SKM-1 (cell line): Measurements from ENCODE around the gene ST6GALNAC1.
"Not testable (repeated sequence)": the region's sequence is repeated elsewhere in the genome, so short reads cannot be mapped to it uniquely, and the experiment has no call there.

Source experiments
- DNase-seq: peaks from one replicate; lab custom pipeline; 2025; ENCODE audit not compliant: unreplicated experiment; lab: John Stamatoyannopoulos, UW

Gene ST6GALNAC1

GRCh38 chr17:76642994-76643393, 563 bp downstream of the ST6GALNAC1 start:
- DNase-seq = no peak

DNA sequence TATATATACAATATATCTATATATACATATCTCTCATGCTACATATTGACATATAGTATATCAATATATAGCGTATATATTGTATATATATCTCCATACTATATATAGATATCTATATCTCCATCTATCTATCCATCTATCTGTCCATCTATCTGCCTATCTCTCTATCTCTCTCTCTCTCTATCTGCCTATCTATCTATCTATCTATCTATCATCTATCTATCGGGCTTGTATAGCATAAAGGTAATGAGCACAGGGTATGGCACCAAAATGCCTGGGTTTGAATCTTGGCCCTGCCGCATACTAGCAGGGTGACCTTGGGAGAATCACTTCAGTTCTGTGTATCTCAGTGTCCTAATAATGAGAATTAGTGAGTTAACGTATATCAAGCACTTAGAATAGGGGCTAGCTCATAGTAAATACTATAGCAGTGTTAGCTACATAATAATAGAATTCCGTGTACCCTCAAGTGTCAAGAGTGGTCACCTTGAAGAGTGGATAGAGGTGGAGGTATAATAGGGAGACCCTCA, 1.5 kb downstream of the ST6GALNAC1 start:
- DNase-seq = no peak

DNA sequence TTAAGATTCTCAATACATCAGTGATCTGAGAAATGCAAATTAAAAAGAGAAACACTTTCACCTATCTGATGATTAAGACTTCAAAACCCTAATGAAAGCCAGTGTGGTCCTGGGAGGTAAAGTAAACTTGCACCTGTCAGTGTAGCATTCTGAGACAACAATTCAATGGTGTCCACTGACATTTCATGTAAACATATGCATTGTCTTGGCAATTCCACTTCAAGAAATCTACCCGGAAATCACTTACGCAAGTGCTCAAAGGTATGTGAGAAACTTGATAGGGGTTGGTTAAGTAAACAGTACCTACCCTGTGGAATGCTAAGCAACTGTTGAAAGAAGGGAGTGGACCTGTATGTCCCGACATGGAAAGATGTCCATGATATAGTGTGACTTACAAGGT, 2.1 kb downstream of the ST6GALNAC1 start:
- DNase-seq = no peak

GRCh38 chr17:76640550-76641380, 2.8 kb downstream of the ST6GALNAC1 start:
- DNase-seq = no peak

GRCh38 chr17:76638263-76638662, 5.3 kb downstream of the ST6GALNAC1 start:
- DNase-seq = no peak

DNA sequence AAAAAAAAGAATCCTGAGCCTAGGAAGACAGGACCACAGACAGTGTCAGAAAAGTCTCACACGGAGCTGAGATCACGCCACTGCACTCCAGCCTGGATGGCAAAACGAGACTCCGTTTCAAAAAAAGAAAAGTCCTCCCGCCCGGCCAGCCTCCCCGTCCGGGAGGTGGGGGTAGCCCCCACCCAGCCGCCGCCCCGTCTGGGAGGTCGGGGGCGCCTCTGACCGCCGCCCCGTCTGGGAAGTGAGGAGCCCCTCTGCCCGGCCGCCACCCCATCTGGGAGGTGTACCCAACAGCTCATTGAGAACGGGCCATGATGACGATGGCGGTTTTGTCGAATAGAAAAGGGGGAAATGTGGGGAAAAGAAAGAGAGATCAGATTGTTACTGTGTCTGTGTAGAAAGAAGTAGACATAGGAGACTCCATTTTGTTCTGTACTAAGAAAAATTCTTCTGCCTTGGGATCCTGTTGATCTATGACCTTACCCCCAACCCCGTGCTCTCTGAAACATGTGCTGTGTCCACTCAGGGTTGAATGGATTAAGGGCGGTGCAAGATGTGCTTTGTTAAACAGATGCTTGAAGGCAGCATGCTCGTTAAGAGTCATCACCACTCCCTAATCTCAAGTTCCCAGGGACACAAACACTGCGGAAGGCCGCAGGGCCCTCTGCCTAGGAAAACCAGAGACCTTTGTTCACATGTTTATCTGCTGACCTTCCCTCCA, 6.9 kb downstream of the ST6GALNAC1 start:
- not testable (repeated sequence) for DNase-seq

GRCh38 chr17:76635659-76636360, 7.7 kb downstream of the ST6GALNAC1 start:
- DNase-seq = no peak

DNA sequence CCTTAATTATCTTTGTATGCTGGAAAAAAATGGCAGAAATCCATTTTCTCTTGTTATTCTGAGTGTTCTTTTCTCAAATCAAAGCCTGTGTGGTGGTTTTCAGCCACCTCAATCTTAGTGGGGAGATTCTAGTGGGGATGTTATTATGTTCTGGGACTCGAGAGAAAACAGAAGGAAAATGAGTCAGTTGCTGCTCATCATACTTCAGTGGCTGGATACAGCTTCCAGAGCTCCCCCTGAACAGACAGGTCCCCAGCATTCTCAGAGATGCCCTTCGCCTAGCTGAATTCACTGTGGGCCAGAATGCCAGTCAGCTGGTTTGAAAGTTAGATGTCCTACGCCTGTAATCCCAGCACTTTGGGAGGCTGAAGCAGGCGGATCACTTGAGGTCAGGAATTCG, 8.5 kb downstream of the ST6GALNAC1 start:
- DNase-seq = no peak

DNA sequence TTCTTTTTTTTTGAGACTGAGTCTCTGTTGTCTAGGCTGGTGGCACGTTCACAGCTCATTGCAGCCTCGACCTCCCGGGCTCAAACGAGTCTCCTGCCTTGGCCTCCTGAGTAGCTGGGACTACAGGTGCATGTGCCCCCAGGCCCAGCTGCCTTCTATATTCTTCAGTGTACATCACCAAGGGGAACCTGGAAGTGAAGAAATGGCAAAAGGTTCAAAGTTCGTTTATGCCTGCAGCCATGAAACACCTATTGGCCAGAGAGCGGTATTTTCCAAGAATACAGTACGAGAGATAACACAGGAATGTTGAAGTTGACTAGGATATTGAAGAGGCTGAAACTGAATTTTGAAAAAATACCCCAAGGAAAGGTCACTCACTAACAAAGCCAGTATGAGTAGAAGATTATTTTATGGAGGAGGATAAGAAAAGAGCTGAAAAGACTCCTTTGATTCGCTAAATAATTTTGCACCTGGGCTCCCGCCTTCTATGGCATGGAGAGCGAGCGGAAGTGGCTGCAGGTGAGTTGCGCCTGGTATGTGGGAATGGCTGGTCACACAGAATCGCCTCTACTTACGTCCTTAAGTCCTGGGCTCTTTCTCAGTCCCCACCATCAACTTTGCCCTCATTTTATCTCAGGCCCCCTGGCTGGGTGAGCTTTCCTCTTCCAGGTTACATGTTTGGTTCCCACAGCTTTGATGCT, 9.8 kb downstream of the ST6GALNAC1 start:
- no peak for DNase-seq

GRCh38 chr17:76631821-76632565, 11.6 kb downstream of the ST6GALNAC1 start:
- DNase-seq = no peak

DNA sequence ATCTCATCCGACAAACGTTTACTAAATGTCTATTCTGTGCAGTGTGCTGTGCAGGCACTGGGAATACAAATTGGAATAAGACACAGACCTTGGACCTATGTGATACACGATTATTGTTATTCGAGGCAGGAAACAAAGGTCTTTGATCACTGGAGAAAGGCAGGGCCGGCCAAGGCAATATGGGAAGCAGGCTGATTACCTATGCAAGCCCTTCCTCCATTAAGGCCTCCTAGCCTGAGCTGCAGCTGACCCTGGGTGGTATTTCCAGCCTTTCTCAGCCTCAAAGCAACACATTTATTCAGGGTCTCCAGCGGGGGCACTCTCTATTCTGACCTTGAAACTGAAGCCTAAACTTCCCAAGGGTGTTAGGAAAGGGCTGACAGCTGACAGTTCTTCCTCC, 13.4 kb downstream of the ST6GALNAC1 start:
- DNase-seq = no peak

DNA sequence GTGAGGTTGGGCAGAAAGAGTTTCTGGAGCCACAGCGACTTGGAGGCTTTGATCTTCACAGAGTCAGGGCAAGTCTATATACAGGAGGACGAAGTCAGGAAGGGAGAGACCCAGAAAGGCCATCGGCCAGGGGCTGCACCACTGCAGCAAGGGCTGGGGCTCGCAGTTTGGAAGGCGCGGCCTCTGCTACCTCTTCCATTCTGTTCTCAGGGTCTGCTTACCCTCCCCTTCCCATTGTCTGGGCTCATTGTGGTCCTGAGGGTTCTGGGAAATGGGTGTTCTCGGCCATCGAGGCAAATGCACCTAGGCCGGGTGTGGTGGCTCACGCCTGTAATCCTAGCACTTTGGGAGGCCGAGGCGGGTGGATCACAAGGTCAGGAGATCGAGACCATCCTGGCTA, 16.0 kb downstream of the ST6GALNAC1 start:
- no peak for DNase-seq

GRCh38 chr17:76626442-76626841, 17.1 kb downstream of the ST6GALNAC1 start:
- no peak for DNase-seq

DNA sequence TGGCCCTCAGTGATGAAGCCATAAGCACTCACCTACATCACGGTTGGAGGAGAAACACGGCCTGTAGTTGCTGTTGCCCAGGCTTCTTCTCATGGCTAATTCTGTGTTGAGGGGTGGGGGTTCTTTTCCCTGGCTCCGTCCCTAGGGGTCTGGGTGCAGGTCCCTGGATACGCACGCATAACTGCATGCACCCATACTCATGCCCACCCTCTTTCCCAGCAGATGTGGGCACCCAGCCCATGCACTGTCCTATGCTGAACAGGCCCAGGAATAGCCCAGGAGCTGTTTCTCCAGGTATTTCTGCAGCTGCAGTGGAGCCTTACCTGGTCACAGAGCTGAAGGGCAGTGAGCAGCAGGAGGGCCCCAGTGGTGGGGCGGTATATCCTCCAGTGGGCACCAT, 18.1 kb downstream of the ST6GALNAC1 start:
- DNase-seq = no peak

DNA sequence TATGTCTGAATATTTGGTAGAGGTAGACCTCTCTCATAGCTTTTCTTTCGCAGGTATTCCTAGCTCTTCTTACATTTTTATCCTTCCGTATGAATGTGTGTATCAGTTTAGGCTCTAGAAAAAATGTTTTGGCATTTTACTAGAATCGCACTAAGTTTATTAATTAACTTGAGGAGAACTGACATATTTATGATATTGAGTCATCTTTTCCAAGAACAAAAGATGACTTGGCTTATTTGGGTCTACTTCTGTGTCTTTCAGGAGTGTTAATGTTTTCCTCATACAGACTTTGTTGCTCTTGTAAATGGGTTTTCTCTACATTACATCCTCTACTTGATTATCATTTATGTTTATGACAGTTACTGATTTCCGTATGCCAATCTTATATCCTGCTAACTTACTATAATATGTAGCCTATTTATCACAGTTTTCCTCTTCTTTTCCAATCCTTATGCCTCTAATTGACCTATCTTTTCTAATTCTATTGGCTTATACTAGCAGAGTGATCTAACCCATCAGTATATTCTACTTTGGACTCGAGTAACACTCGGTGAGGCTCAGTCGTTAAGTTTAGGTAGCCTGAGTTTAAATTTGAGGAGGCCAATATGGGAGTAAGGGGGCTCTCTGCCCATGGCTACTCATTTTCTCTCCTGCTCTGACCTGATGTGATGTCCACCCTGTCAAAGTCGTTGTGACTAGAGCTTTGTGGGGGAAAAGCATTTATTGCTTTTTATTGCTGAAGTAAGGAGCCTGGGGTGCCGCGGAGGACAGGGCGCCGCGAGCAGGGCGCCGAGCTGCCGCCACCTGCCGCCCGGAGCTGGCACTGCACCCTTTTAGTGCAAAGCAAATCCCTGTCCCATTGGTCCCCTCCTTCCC, 20.0 kb downstream of the ST6GALNAC1 start:
- DNase-seq = peak; percentile 70

DNA sequence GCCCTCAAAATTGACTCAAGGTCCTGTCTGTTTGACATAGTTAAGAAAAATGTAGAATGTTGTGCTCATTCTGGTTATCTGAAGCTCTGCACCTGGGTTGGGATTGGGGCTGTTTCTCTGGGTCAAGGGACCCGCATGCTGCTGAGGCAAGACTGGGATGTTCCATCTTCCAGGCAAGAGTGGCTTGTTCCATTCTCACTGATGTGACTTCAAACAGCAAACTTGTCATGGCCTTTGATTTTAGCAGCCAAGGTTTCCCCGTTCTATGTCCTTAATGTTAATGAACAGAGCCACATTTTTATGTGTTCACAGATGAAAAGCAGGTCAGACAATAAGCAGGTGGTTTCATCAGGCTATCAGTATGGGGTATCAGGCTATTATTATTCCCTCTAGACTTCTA, 25.7 kb downstream of the ST6GALNAC1 start:
- no peak for DNase-seq

DNA sequence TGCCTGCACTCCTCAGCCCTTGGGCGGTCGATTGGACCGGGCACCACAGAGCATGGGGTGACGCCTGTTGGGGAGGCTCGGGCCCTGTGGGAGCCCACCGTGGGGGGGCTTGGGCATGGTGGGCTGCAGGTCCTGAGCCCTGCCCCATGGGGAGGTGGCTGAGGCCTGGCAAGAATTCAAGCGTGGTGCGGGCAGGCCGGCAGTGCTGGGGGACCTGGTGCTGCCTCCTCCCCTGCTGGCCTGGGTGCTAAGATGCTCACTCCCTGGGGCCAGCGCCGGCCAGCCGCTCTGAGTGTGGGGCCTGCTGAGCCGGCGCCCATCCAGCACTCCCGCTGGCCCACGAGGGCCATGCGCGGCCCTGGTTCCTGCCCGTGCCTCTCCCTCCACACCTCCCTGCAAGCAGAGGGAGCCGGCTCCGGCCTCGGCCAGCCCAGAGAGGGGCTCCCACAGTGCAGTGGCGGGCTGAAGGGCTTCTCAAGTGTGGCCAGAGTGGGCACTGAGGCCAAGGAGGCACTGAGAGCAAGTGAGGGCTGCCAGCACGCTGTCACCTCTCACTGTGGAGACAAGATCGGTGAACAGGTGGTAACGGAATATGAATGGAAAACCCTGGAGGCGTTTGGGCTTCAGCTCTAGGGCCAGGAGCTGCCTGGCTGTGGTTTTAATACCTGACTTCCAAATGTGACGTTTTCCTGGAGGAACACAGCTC, 28.5 kb downstream of the ST6GALNAC1 start:
- DNase-seq = no peak

DNA sequence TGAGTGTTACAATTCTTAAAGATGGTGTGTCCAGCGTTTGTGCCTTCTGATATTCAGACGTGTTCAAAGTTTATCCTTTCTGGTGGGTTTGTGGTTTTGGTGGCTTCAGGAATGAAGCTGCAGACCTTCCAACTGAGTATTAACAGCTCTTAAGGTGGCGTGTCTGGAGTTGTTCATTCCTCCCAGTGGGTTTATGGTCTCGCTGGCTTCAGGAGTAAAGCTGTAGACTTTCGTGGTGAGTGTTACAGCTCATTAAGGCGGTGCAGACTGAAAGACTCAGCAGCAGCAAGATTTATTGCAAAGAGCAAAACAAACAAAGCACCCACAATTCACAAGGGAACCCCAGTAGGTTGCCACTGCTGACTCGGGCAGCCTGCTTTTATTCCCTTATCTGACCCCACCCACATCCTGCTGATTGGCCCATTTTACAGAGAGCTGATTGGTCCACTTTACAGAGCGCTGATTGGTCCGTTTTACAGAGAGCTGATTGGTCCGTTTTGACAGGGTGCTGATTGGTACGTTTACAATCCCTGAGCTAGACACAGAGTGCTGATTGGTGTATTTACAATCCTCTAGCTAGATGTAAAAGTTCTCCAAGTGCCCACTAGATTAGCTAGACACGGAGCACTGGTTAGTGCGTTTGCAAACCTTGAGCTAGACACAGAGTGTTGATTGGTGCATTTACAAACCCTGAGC, 29.3 kb downstream of the ST6GALNAC1 start:
- DNase-seq = not testable (repeated sequence)
